Measurements from ENCODE around the gene RXRA. TPM values are rescaled to one million over a fixed set of nuclear protein-coding genes. Genes with fewer than 3 reads are reported as not detected.

Gene RXRA
- total and polyA plus RNA-seq, 2 donors (not counting 3 experiments of a cell fraction or from before 2014, with no cell fraction given): 15.4 to 37.4 TPM

GRCh38 chr9:134460206-134460605, 134.0 kb downstream of the RXRA start:
- Histone ChIP-seq H4K20me1 (replicated peaks; ENCODE audit: control insufficient read depth, extremely low read depth, insufficient read depth, low read length) (no peaks in the 10 kb centered on the region), H3K9ac (replicated peaks; ENCODE audit: extremely low read depth, insufficient read depth, low read length) (no peak overlapping the region), H3K4me1 (ENCODE audit: control insufficient read depth, extremely low read depth, insufficient read depth, low read length) (peaks cover 18% of the 10 kb centered on the region), H3K79me2 (ENCODE audit: control insufficient read depth, insufficient read depth, low read length) (no peaks in the 10 kb centered on the region), H3K4me2 (ENCODE audit: insufficient read depth, low read length) (no peak overlapping the region), H3K4me3 (replicated peaks in 1 of 3; ENCODE audit: insufficient read depth in 1 of 3, low read depth in 1 of 3, low read length in 3 of 3) (no peak overlapping the region), H3K9me3 (replicated peaks; ENCODE audit: control insufficient read depth, insufficient read depth, low read length) (no peaks in the 10 kb centered on the region), H2AFZ (ENCODE audit: low read depth, low read length) (no peak overlapping the region), H3K27ac (ENCODE audit: insufficient read depth, low read depth, low read length) (no peak overlapping the region), H3K27me3 (ENCODE audit: control insufficient read depth in 2 of 2, insufficient read depth in 2 of 2, low read length in 2 of 2) (no peaks in the 10 kb centered on the region), H3K9me1 (replicated peaks; ENCODE audit: control insufficient read depth, extremely low read depth, insufficient read depth, low read length) (no peaks in the 10 kb centered on the region), H3K36me3 (ENCODE audit: control insufficient read depth in 2 of 2, extremely low read depth in 1 of 2, insufficient read depth in 2 of 2, low read length in 2 of 2) (no peaks in the 10 kb centered on the region)
- TF ChIP-seq MAX (IDR thresholded peaks at IDR 0.05; ENCODE audit: insufficient read depth, insufficient read length): no peak
- no peak for TF ChIP-seq EZH2 (IDR thresholded peaks at IDR 0.05; ENCODE audit: borderline replicate concordance, low read depth, low read length, severe bottlenecking)
- no peak for TF ChIP-seq JUN (IDR thresholded peaks at IDR 0.05; ENCODE audit: borderline replicate concordance, insufficient read depth, insufficient read length, low read depth)
- no peak for TF ChIP-seq CTCF (IDR thresholded peaks at IDR 0.05; ENCODE audit: extremely low read depth in 1 of 2, insufficient read depth in 1 of 2, low read depth in 1 of 2, low read length in 2 of 2)
- no peak for TF ChIP-seq GATA2 (IDR thresholded peaks at IDR 0.05; ENCODE audit: insufficient read depth, insufficient read length, low read depth, low read length)
- no peak for TF ChIP-seq POLR2A (IDR thresholded peaks at IDR 0.05; ENCODE audit: low read depth, low read length)
- TF ChIP-seq FOS (IDR thresholded peaks at IDR 0.05; ENCODE audit: borderline replicate concordance, insufficient read depth, low read length): no peak
- no peak for TF ChIP-seq POLR2AphosphoS5 (IDR thresholded peaks at IDR 0.05; ENCODE audit: insufficient read depth, low read depth, low read length)
- no peak for TF ChIP-seq MYC (IDR thresholded peaks at IDR 0.05; ENCODE audit: low read depth, low read length)
- CTCF ChIA-PET: interaction anchor here (1.1 to 1.2 kb wide), 2 partner anchors 10 to 182 kb away, joined by 3 read pairs; no protein-coding TSS in a partner anchor
- POLR2A ChIA-PET: no interaction called here
- dilution Hi-C loops (cut with MboI; ENCODE audit: extremely low pct_ligation_motif_present, low sequenced_read_pairs) (no loop called here), intact Hi-C loops (cut with micrococcal nuclease) (no loop called here)
- DNase-seq (ENCODE audit: low read depth, low spot score): no peak
- no peak for FAIRE-seq
- no TSS peak for BruUV-seq (replicated peaks)

All from endothelial cell of umbilical vein (primary cell).